SU-DHL-6 (cell line): ENCODE results near the gene STK10.

Source experiments
- H2AFZ ChIP-seq: fragments of 200-600 bp; sonication (generic); 2 replicates; pipeline ENCODE4 v1.6.1; 2014; ENCODE audit warnings: low read depth, mild to moderate bottlenecking, moderate library complexity, mixed read lengths, antibody characterized with exemption, low read length; ENCODE audit not compliant: severe bottlenecking
- H3F3A ChIP-seq: fragments of 200-600 bp; shearing (Covaris generic); 2 replicates; pipeline ENCODE4 v1.6.0; 2016; ENCODE audit warnings: antibody characterized with exemption, mild to moderate bottlenecking; ENCODE audit not compliant: insufficient read depth
- H3K27ac ChIP-seq: fragments of 200-600 bp; sonication (generic); 2 replicates; pipeline ENCODE4 v1.5.1; 2016; ENCODE audit warnings: low read depth, mild to moderate bottlenecking, low read length, moderate library complexity, mixed read lengths
- H3K27me3 ChIP-seq: fragments of 200-600 bp; sonication (generic), shearing (Covaris generic); 2 replicates; pipeline ENCODE4 v1.6.0; 2014; ENCODE audit warnings: mild to moderate bottlenecking, low read length
- H3K36me3 ChIP-seq: fragments of 200-600 bp; sonication (generic); 2 replicates; pipeline ENCODE4 v1.6.1; 2014; ENCODE audit warnings: mild to moderate bottlenecking, low read length, mixed read lengths
- H3K4me2 ChIP-seq: fragments of 300-600, 200-600 bp; shearing (Covaris generic), sonication (generic); 2 replicates; pipeline ENCODE4 v1.6.0; 2014; ENCODE audit warnings: low read length, low read depth, mild to moderate bottlenecking; ENCODE audit not compliant: poor library complexity, severe bottlenecking
- H3K4me3 ChIP-seq: fragments of 200-600 bp; sonication (generic); 2 replicates; pipeline ENCODE4 v1.5.1; 2014; ENCODE audit warnings: antibody characterized with exemption, low read length, mild to moderate bottlenecking, mixed read lengths; ENCODE audit not compliant: insufficient read depth, poor library complexity, severe bottlenecking
- H3K79me2 ChIP-seq: fragments of 200-600 bp; sonication (generic); 2 replicates; pipeline ENCODE4 v1.6.1; 2014; ENCODE audit warnings: mild to moderate bottlenecking, low read length, moderate library complexity; ENCODE audit not compliant: insufficient read depth
- H3K9ac ChIP-seq: fragments of 200-600 bp; sonication (generic); 2 replicates; pipeline ENCODE4 v1.7.0; 2014; ENCODE audit warnings: mild to moderate bottlenecking, low read length
- H3K9me2 ChIP-seq: fragments of 200-600 bp; sonication (generic); replicated peaks from 2 replicates; pipeline ENCODE4 v1.6.1; 2014; ENCODE audit warnings: low read length; ENCODE audit not compliant: insufficient read depth
- H3K9me3 ChIP-seq: fragments of 200-600 bp; sonication (generic); 2 replicates; pipeline ENCODE4 v1.6.1; 2014; ENCODE audit warnings: low read length, mixed read lengths; ENCODE audit not compliant: insufficient read depth
- H4K20me1 ChIP-seq: fragments of 200-600 bp; sonication (generic); 2 replicates; pipeline ENCODE4 v1.6.1; 2014; ENCODE audit warnings: low read depth, mild to moderate bottlenecking, antibody characterized with exemption, low read length, moderate library complexity, mixed read lengths
- CTCF ChIP-seq: fragments of 200-600 bp; sonication (generic); IDR thresholded peaks from one replicate; pipeline ENCODE4 v1.5.1; 2017; ENCODE audit warnings: antibody characterized with exemption, mild to moderate bottlenecking, low read length, moderate library complexity; ENCODE audit not compliant: insufficient read depth, poor library complexity, severe bottlenecking
- EZH2phosphoT487 ChIP-seq: fragments of 200-600 bp; sonication (generic), shearing (Covaris generic); conservative IDR thresholded peaks from 2 replicates; pipeline ENCODE4 v1.6.1; 2018; ENCODE audit warnings: mild to moderate bottlenecking, antibody characterized with exemption, low read length, moderate library complexity, mixed read lengths

The STK10 gene

GRCh38 chr5:172147857-172148256, 40.2 kb downstream of the STK10 start:
- peaks cover 48% of the 10 kb centered on the region for H3K79me2 ChIP-seq
- no peaks in the 10 kb centered on the region for H3K36me3 ChIP-seq
- H3K9ac ChIP-seq: no peak overlapping the region
- no peak overlapping the region for H3K4me3 ChIP-seq
- no peaks in the 10 kb centered on the region for H3K9me2 ChIP-seq
- no peaks in the 10 kb centered on the region for H3K27me3 ChIP-seq
- no peaks in the 10 kb centered on the region; the same call in 1 of the 2 replicates for H4K20me1 ChIP-seq
- H2AFZ ChIP-seq: no peak overlapping the region
- H3F3A ChIP-seq: no peaks in the 10 kb centered on the region
- no peaks in the 10 kb centered on the region for H3K9me3 ChIP-seq
- TF ChIP-seq EZH2phosphoT487 (no peak), CTCF (no peak)
- no peak overlapping the region for H3K27ac ChIP-seq
- H3K4me2 ChIP-seq: no peak overlapping the region

GRCh38 chr5:172146748-172147092, 41.3 kb downstream of the STK10 start:
- H3K27me3 ChIP-seq: no peaks in the 10 kb centered on the region
- H3K9ac ChIP-seq: no peak overlapping the region
- no peak for TF ChIP-seq CTCF
- TF ChIP-seq EZH2phosphoT487: no peak
- no peaks in the 10 kb centered on the region; the same call in 1 of the 2 replicates for H4K20me1 ChIP-seq
- no peaks in the 10 kb centered on the region for H3F3A ChIP-seq
- no peaks in the 10 kb centered on the region for H3K36me3 ChIP-seq
- peaks cover 53% of the 10 kb centered on the region for H3K79me2 ChIP-seq
- H3K9me3 ChIP-seq: no peaks in the 10 kb centered on the region
- no peaks in the 10 kb centered on the region for H3K9me2 ChIP-seq
- H3K4me2 ChIP-seq: no peak overlapping the region
- no peak overlapping the region for H3K27ac ChIP-seq
- H3K4me3 ChIP-seq: no peak overlapping the region
- H2AFZ ChIP-seq: no peak overlapping the region

GRCh38 chr5:172145870-172146747, 41.9 kb downstream of the STK10 start:
- Histone ChIP-seq H3K27me3 (no peaks in the 10 kb centered on the region), H2AFZ (no peak overlapping the region), H3K9me2 (no peaks in the 10 kb centered on the region), H3F3A (no peaks in the 10 kb centered on the region), H3K9ac (no peak overlapping the region), H3K79me2 (peaks cover 57% of the 10 kb centered on the region), H3K4me3 (no peak overlapping the region), H3K36me3 (no peaks in the 10 kb centered on the region), H3K4me2 (no peak overlapping the region), H4K20me1 (no peaks in the 10 kb centered on the region; the same call in 1 of the 2 replicates), H3K27ac (no peak overlapping the region), H3K9me3 (no peaks in the 10 kb centered on the region)
- TF ChIP-seq EZH2phosphoT487 (no peak), CTCF (no peak)
